C1 segment of cervical spinal cord (tissue), 14 donors: ENCODE results near the gene C2CD2.

Source experiments
- DNase-seq, 14 donors: peaks; one replicate each; lab custom pipeline; 2025; lab: John Stamatoyannopoulos, UW

The C2CD2 gene

DNA sequence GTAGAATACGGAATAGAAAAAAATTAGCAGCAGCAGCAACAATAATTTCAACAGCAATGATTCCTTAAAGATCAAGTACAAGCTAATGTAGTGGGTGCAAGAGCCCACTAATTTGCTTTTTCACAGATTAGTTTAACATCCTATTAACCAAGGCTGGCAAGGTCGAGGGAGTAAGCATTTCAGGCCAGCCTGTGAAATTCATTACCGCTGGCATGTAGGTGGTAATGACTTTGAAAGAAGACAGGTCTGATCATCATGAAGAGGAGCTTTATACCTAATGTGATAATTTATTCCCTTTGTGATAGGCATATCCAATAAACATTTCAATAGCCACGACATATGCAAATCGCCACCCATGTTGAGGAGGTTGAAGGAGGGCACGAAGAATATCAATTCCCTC, 63.5 kb downstream of the C2CD2 start:
- no peak for DNase-seq

GRCh38 chr21:41888749-41889376, 65.0 kb downstream of the C2CD2 start:
- peak in 1 of 14 donors; percentile 60 for DNase-seq

DNA sequence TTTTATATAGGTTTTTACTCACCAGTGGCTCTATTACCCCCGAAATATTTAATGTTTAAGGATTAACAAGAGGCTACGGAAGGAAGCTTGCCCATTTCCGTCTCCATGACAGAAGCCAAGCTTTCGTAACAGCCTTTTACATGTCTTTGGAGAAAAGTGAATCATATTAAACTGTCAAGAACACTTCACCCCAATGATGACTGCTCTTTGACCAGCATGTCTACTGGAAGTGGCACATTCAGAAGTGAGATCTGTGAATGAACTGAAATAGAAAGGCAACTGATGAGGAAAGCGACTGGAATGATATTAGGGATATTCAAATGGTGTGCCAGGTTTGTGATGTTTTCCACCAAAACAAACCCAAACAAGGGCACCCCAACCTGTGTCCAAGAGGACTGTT, 66.2 kb downstream of the C2CD2 start:
- no peak for DNase-seq

GRCh38 chr21:41886328-41886727, 67.5 kb downstream of the C2CD2 start:
- DNase-seq, result no peak

GRCh38 chr21:41885341-41886024, 68.3 kb downstream of the C2CD2 start:
- DNase-seq, result no peak

GRCh38 chr21:41884501-41885030, 69.3 kb downstream of the C2CD2 start:
- no peak for DNase-seq

GRCh38 chr21:41883582-41883981, 70.2 kb downstream of the C2CD2 start:
- DNase-seq, result no peak

DNA sequence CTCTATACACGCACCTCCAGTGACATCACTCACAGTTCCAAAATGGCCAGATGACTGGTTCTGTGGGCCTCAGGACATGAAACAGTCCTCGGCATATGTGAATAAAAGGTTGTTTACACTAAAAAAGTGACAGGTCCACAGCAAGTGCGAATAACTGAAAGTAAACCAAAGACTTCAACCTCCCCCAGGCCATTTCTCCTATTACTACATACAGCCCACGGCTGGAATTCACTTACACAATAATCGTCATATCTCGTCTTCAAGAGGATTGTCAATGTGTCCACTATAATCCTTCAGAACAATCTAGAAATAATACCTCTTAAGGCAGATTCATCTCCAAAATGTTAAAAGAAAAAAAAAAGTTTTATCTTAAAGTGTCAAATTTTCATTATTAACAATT, 72.8 kb downstream of the C2CD2 start:
- DNase-seq, result no peak

DNA sequence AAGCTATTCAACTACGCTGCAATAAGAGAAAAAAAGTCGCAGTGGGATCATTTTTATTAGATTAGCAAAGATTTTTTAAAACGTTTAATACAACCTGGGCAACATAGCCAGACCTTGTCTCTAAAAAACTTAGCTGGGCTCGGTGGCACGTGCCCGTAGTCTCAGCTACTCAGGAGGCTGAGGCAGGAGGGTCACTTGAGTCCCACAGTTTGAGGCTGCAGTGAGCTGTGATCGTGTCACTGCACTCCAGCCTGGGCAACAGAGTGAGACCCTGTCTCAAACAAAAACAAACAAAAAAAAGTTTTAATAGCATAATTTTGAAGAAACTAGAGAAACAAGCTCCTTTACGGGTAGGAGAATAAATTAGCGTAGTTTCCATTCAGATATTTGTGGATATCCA, 73.7 kb downstream of the C2CD2 start:
- DNase-seq, result no peak

DNA sequence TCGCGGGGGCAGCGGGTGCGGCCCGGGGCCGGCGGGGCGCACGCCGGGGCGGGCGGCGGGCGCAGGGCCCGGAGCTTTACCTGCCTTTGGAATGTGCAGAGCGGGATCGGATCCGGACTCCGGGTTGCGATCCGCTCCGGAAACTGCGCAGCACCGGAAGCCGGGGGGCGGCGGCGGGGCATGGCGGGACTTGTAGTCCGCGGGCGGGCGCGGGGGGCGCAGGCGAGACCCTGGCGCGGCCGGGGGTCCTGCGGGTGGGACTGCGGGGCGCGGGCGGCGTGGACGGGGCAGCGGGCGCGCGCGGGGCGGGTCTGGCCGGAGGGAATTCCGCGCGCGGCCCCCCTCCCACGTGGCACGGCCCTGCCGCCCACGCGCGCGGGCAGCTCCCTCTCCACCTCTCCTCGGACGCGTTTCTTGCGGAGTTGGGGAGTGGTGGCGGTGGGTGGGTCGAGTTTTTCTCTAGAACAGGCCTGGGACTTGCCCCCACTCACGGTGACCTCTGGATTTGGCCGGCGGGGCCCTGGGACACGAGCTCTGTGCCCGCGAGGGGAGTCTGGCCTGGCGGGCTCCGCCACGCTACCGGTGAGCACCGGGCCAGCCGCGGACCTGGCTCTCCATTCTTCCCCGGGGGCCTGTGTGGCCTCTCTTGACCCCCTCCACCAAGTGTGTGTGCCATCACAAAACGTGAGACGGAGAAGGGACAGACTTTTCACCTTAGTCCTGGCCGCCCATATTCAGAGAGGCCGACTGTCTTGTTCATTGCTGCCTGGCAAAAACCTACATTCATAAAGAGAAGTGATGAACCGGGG, 74.4 kb downstream of the C2CD2 start, which contains the start of gene PRDM15:
Gene PRDM15, minus strand, starts transcription at position 155 of the 809 bp plus-strand sequence. CDS start 18,981 bp downstream, outside the sequence.
- peak; percentile 14 to 87 (median 75) for DNase-seq

- peak in 11 of 14 donors; percentile 46 to 86 (median 74) for DNase-seq
Observed at GRCh38 chr21:41878831-41879189, 75.0 kb downstream of the C2CD2 start.

GRCh38 chr21:41877901-41878830, 75.7 kb downstream of the C2CD2 start:
- peak in 3 of 14 donors; percentile 17 to 59 (median 19) for DNase-seq

DNA sequence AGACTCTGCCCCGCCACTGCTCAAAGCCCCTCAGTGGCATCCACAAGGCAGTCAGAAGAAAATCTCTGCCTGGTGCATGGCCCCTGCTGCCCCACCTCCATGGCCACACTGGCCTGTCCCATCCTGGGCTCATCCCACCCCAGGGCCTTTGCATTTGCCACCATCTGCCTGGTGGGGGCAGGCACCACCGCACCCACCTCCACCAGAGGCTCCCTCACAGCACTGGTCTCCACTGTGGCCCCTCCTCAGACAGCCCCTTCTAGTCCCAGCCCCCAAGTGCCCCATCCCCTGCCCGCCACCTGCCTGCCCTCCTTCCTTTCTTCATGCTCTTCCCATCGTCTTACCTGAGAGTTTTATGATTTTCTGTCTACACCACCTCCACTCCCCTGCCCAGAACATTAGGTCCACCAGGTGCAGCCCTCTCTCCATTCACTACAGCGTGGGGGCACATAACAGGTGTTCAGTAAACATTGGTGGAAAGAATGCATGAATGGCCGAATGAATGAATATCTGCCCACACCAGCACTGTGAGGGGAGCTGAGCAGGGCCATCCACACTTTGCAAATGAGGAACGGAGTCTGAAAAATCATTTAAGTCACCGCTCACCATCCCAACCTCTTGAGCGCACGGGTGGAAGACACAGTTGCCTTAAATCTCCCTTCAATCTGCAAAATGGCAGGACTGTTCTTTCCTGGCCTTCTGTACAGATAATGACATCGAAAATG, 76.7 kb downstream of the C2CD2 start:
- no peak for DNase-seq

GRCh38 chr21:41876396-41876795, 77.4 kb downstream of the C2CD2 start:
- no peak for DNase-seq

- peak in 1 of 14 donors; percentile 8 for DNase-seq
Observed at GRCh38 chr21:41875086-41875485, 78.7 kb downstream of the C2CD2 start.

GRCh38 chr21:41874611-41875010, 79.2 kb downstream of the C2CD2 start:
- DNase-seq, result peak in 1 of 14 donors; percentile 19

DNA sequence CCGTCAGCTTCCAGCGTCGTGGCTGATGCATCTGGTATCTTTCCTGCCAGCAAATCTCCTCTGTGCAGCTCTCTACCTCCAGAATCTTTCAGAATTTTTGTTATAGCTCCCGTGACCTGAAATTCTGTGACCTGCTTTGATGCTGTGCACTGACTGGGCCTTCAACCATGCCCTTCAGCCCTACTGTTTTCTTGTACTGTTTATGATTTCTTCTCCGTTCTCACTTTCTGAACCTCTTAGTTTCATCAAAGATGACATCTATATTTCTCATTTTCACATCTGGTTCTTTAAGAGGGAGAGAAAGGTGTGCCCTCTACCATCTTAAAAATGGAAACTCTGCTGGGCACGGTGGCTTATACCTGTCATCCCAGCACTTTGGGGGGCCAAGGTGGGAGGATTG, 80.4 kb downstream of the C2CD2 start:
- DNase-seq, result no peak

DNA sequence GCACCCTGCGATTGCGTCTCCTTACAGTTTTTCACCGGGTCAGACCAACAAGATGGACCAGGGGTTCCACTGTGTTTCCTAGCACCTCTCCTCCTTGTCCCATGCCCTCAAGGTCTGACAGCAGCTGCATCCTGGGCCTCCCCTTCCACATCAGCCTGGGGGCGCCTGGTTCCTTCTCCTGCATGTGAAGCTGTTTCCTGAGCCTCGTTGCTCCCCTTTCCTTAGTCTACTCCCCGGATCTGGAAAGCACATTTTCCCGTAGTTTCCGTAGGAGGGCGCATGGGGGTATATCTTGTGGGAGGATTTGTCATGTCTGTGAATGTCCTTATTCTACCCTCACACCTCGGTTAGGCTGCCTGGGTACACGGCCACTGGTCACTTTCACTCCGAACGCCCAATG, 80.8 kb downstream of the C2CD2 start:
- DNase-seq, result no peak

DNA sequence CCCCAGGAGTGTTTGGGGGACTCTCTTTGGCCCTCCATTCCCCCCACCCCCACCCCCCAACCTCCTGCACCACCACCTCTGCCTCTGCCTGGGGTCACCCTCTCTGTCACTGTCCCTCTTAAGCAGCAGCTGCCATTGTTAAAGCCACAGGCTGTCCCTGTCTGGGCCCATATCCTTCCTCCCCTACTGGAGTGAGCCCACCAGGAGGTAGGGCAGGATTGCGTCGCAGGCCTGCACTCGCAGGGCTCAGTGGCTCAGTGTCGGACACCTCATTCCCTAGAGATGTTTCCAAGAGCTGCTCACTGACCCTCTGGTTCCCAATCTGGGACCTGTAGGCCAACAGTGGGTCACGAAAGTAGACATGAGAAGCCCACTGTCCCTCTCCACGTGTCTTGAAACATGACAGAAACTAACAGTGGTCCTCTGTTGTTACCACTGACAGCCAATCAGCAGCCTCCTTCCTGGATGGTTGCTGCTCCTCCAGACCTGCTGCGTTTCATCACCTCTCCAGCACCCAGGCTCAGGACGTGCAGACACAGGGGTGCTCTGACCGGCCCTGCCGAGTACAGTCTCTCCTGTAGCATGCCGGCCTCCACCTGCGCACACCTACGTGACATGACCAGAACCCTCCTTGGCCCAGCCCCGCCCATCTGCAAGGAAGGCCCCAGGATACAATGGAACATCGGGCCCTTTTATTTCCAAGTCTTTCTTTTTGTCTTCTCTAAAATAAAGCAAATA, 82.4 kb downstream of the C2CD2 start:
- DNase-seq, result no peak

- DNase-seq, result no peak
Observed at GRCh38 chr21:41869771-41870170, 84.0 kb downstream of the C2CD2 start.
